ENCODE data around the gene MBTPS1. TPM values are rescaled to one million over a fixed set of nuclear protein-coding genes. Genes with fewer than 3 reads are reported as not detected.

MBTPS1 gene
- total and polyA plus RNA-seq, 4 donors = 28.9 to 108 (median 71.6) TPM

- no peak overlapping the region for H3K4me3 ChIP-seq (ENCODE audit: low read length in 2 of 2)
- H3K9me3 ChIP-seq (ENCODE audit: control insufficient read depth, low read length) = peaks cover 8% of the 10 kb centered on the region
- DNase-seq (no peak), ATAC-seq (ENCODE audit: low FRiP score) (no peak)
- no peaks in the 10 kb centered on the region for H3K4me1 ChIP-seq (ENCODE audit: control insufficient read depth in 1 of 2, insufficient read depth in 2 of 2, low read length in 2 of 2)
- WGBS, 2 donors = 63% methylated on average over 15 of the region's 15 CpGs
- no peaks in the 10 kb centered on the region for H3K36me3 ChIP-seq (ENCODE audit: control insufficient read depth in 1 of 2, insufficient read depth in 2 of 2, low read length in 1 of 2)
- H3K27me3 ChIP-seq (ENCODE audit: control insufficient read depth in 1 of 2, insufficient read depth in 2 of 2, low read length in 1 of 2) = no peaks in the 10 kb centered on the region
- no peak overlapping the region for H3K27ac ChIP-seq (ENCODE audit: low read depth in 1 of 2, low read length in 2 of 2)
- intact Hi-C loops (cut with DNase I) = no loop called here
These were observed 84.1 kb downstream of the MBTPS1 start for GRCh38 chr16:84032458-84033178.

DNA sequence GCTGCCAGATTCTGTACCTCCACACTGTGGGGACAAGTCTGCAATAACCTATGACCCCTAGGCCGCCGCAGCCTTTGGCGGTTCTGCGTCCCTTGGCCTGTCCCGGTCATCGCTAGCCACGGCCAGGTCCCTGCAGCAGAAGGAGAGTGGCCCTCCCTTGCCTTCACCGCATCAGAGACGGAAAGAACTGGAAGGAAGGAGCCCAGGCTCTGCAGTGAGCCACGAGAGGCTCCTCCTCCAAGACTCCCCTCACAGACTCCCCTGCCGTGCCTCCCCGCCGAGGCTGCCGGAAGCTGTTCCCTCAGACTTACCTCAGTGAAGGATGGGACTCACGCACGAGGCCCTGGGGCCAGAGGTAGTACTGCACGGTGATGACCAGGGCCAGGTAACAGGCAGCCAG is 85.2 kb downstream of the MBTPS1 start:
- DNase-seq (no peak), ATAC-seq (ENCODE audit: low FRiP score) (no peak)
- Histone ChIP-seq H3K4me1 (ENCODE audit: control insufficient read depth in 1 of 2, insufficient read depth in 2 of 2, low read length in 2 of 2) (no peaks in the 10 kb centered on the region), H3K27ac (ENCODE audit: low read depth in 1 of 2, low read length in 2 of 2) (no peak overlapping the region), H3K36me3 (ENCODE audit: control insufficient read depth in 1 of 2, insufficient read depth in 2 of 2, low read length in 1 of 2) (no peaks in the 10 kb centered on the region), H3K27me3 (ENCODE audit: control insufficient read depth in 1 of 2, insufficient read depth in 2 of 2, low read length in 1 of 2) (no peaks in the 10 kb centered on the region), H3K9me3 (ENCODE audit: control insufficient read depth, low read length) (peaks cover 7% of the 10 kb centered on the region), H3K4me3 (ENCODE audit: low read length in 2 of 2) (no peak overlapping the region)
- intact Hi-C loops (cut with DNase I) = no loop called here
- whole genome bisulfite sequencing, 2 donors = 80 to 84% methylated on average over 17 of the region's 17 CpGs

DNA sequence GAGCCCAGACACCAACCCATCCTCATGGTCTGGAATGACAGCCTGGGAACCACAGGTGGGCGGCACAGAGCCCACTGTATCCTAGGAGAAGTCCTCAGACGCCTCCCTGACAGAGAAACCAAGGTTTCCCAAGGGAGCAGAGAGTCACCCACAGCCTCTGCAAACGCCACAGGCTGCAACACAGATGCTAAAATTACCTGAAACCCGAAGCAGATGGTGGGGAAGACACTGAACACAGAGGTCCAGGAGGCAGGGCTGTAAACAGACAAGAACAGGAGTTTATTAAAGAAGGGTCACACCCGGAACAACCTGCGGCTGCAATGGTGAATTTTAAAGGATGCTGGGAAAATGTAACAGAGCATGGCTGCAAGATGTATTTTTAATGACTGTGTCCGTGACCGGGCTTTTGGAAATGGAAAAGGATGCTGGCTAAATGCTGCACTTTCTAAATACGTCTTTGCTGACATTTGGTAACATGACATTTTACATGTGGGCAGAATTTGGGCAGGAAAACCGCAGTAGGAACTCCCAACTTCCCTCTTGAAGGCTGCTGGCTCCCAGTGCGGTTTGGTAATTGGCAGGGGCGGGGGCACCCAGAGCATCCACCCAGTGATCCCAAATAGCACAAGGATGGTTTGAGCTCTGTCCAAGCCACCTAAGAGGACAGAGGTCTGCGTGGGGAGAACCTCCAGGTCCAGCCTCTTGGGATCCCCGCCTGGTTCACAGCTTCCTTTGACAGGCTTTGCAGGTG is 87.3 kb downstream of the MBTPS1 start:
- Histone ChIP-seq H3K27ac (ENCODE audit: low read depth in 1 of 2, low read length in 2 of 2) (no peak overlapping the region), H3K36me3 (ENCODE audit: control insufficient read depth in 1 of 2, insufficient read depth in 2 of 2, low read length in 1 of 2) (no peaks in the 10 kb centered on the region), H3K27me3 (ENCODE audit: control insufficient read depth in 1 of 2, insufficient read depth in 2 of 2, low read length in 1 of 2) (no peaks in the 10 kb centered on the region), H3K4me3 (ENCODE audit: low read length in 2 of 2) (no peak overlapping the region), H3K4me1 (ENCODE audit: control insufficient read depth in 1 of 2, insufficient read depth in 2 of 2, low read length in 2 of 2) (no peaks in the 10 kb centered on the region), H3K9me3 (ENCODE audit: control insufficient read depth, low read length) (no peaks in the 10 kb centered on the region)
- intact Hi-C loops (cut with DNase I) = no loop called here
- 74 to 79% methylated on average over 14 of the region's 14 CpGs for WGBS, 2 donors
- no peak for ATAC-seq (ENCODE audit: low FRiP score)
- no peak for DNase-seq

GRCh38 chr16:84027625-84028024 is 89.1 kb downstream of the MBTPS1 start:
- no peaks in the 10 kb centered on the region for H3K9me3 ChIP-seq (ENCODE audit: control insufficient read depth, low read length)
- WGBS, 2 donors = 71 to 73% methylated on average over 15 of the region's 15 CpGs
- no peaks in the 10 kb centered on the region for H3K36me3 ChIP-seq (ENCODE audit: control insufficient read depth in 1 of 2, insufficient read depth in 2 of 2, low read length in 1 of 2)
- H3K4me1 ChIP-seq (ENCODE audit: control insufficient read depth in 1 of 2, insufficient read depth in 2 of 2, low read length in 2 of 2) = no peaks in the 10 kb centered on the region
- no peak overlapping the region for H3K4me3 ChIP-seq (ENCODE audit: low read length in 2 of 2)
- H3K27me3 ChIP-seq (ENCODE audit: control insufficient read depth in 1 of 2, insufficient read depth in 2 of 2, low read length in 1 of 2) = no peaks in the 10 kb centered on the region
- no peak for ATAC-seq (ENCODE audit: low FRiP score)
- H3K27ac ChIP-seq (ENCODE audit: low read depth in 1 of 2, low read length in 2 of 2) = no peak overlapping the region
- no peak for DNase-seq
- intact Hi-C loops (cut with DNase I) = no loop called here

DNA sequence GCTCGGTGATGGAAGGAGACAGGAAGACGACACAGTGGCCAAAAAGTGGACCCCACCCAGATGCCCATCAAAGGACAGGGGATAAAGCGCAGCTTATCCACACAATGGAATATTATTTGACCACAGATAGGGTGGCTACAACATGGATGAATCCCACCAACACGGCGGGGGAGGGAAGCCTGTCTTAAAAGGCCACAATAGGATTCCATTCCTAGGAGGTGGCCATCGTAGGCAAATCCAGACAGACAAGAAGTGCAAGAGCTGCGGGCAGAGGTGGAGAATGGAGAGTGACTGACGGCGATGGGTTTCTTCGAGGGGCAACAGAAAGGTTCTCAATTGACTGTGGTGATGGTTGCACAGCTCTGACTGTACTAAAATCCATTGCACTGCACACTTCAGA is 90.1 kb downstream of the MBTPS1 start:
- ATAC-seq (ENCODE audit: low FRiP score) = no peak
- Histone ChIP-seq H3K9me3 (ENCODE audit: control insufficient read depth, low read length) (peaks cover 6% of the 10 kb centered on the region), H3K27ac (ENCODE audit: low read depth in 1 of 2, low read length in 2 of 2) (no peak overlapping the region), H3K36me3 (ENCODE audit: control insufficient read depth in 1 of 2, insufficient read depth in 2 of 2, low read length in 1 of 2) (no peaks in the 10 kb centered on the region), H3K27me3 (ENCODE audit: control insufficient read depth in 1 of 2, insufficient read depth in 2 of 2, low read length in 1 of 2) (no peaks in the 10 kb centered on the region), H3K4me1 (ENCODE audit: control insufficient read depth in 1 of 2, insufficient read depth in 2 of 2, low read length in 2 of 2) (no peaks in the 10 kb centered on the region), H3K4me3 (ENCODE audit: low read length in 2 of 2) (no peak overlapping the region)
- DNase-seq = no peak
- intact Hi-C loops (cut with DNase I) = no loop called here
- 88 to 91% methylated on average over 10 of the region's 10 CpGs for WGBS, 2 donors

DNA sequence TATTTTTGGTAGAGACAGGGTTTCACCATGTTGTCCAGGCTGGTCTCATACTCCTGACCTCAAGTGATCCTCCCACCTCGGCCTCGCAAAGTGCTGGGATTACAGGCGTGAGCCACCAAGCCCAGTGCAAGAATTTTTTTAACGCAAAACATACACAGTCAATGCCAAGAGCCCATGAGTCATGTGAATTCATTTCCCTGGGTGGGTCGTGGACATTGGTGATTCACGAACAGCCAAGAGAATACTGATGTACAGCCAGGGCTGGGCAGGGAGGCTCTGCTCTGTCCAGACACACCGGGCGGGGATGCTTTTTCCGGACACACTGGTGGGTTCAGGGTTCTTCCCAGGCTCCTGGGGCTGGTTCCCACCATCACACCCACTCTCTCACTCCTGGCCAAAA is 91.9 kb downstream of the MBTPS1 start:
- H3K4me1 ChIP-seq (ENCODE audit: control insufficient read depth in 1 of 2, insufficient read depth in 2 of 2, low read length in 2 of 2) = no peaks in the 10 kb centered on the region
- DNase-seq = no peak
- peaks cover 12% of the 10 kb centered on the region for H3K9me3 ChIP-seq (ENCODE audit: control insufficient read depth, low read length)
- H3K27me3 ChIP-seq (ENCODE audit: control insufficient read depth in 1 of 2, insufficient read depth in 2 of 2, low read length in 1 of 2) = no peaks in the 10 kb centered on the region
- ATAC-seq (ENCODE audit: low FRiP score) = no peak
- 34 to 40% methylated on average over 9 of the region's 9 CpGs for WGBS, 2 donors
- H3K4me3 ChIP-seq (ENCODE audit: low read length in 2 of 2) = no peak overlapping the region
- H3K27ac ChIP-seq (ENCODE audit: low read depth in 1 of 2, low read length in 2 of 2) = no peak overlapping the region
- no peaks in the 10 kb centered on the region for H3K36me3 ChIP-seq (ENCODE audit: control insufficient read depth in 1 of 2, insufficient read depth in 2 of 2, low read length in 1 of 2)
- intact Hi-C loops (cut with DNase I) = no loop called here

GRCh38 chr16:84022644-84023043 is 94.1 kb downstream of the MBTPS1 start:
- H3K27ac ChIP-seq (ENCODE audit: low read depth in 1 of 2, low read length in 2 of 2) = no peak overlapping the region
- WGBS, 2 donors = 77 to 78% methylated on average over 11 of the region's 11 CpGs
- no peaks in the 10 kb centered on the region for H3K36me3 ChIP-seq (ENCODE audit: control insufficient read depth in 1 of 2, insufficient read depth in 2 of 2, low read length in 1 of 2)
- no peaks in the 10 kb centered on the region for H3K27me3 ChIP-seq (ENCODE audit: control insufficient read depth in 1 of 2, insufficient read depth in 2 of 2, low read length in 1 of 2)
- no peaks in the 10 kb centered on the region for H3K4me1 ChIP-seq (ENCODE audit: control insufficient read depth in 1 of 2, insufficient read depth in 2 of 2, low read length in 2 of 2)
- intact Hi-C loops (cut with DNase I) = no loop called here
- peaks cover 15% of the 10 kb centered on the region for H3K9me3 ChIP-seq (ENCODE audit: control insufficient read depth, low read length)
- no peak for DNase-seq
- no peak overlapping the region for H3K4me3 ChIP-seq (ENCODE audit: low read length in 2 of 2)
- ATAC-seq (ENCODE audit: low FRiP score) = no peak

DNA sequence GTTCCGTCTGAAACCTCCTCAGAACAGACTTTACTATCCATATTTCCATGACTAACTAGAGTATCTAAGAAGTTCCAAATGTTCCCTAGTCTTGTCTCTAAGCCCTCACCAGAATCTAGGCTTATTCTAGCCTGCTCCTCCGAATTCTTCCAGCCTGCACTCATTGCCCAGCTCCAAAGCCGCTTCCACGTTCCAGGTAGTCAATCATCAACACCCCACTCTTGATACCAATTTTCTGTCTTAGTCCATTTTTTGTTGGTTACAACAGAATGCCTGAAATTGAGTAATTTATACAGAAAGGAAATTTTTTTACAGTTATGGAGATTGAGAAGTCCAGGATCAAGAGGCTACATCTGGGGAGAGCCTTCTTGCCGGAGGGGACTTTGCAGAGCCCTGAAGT is 95.3 kb downstream of the MBTPS1 start:
- ATAC-seq (ENCODE audit: low FRiP score) (no peak), DNase-seq (no peak)
- no peak overlapping the region for H3K27ac ChIP-seq (ENCODE audit: low read depth in 1 of 2, low read length in 2 of 2)
- WGBS, 2 donors = 91 to 94% methylated on average over 5 of the region's 5 CpGs
- H3K36me3 ChIP-seq (ENCODE audit: control insufficient read depth in 1 of 2, insufficient read depth in 2 of 2, low read length in 1 of 2) = no peaks in the 10 kb centered on the region
- H3K4me1 ChIP-seq (ENCODE audit: control insufficient read depth in 1 of 2, insufficient read depth in 2 of 2, low read length in 2 of 2) = no peaks in the 10 kb centered on the region
- peaks cover 16% of the 10 kb centered on the region for H3K9me3 ChIP-seq (ENCODE audit: control insufficient read depth, low read length)
- no peaks in the 10 kb centered on the region for H3K27me3 ChIP-seq (ENCODE audit: control insufficient read depth in 1 of 2, insufficient read depth in 2 of 2, low read length in 1 of 2)
- H3K4me3 ChIP-seq (ENCODE audit: low read length in 2 of 2) = no peak overlapping the region
- intact Hi-C loops (cut with DNase I) = no loop called here

DNA sequence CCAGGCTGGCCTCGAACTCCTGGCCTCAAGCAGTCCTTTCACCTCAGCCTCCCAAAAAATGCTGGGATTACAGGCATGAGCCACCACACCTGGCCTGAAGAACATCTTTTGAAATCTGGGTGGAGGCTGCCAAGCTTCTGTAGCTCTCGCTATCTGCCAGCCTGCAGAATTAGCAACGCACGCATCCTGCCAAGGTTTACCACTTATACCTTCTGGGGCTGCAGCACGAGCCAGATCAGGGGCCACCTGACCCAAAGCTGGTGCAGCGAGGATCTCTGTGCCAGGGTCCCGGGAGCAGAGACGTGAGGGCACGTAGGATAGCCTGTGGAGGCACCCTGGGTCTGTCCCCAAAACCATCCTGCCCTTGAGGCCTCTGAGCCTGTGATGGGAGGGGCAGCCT is 96.4 kb downstream of the MBTPS1 start:
- no peaks in the 10 kb centered on the region for H3K27me3 ChIP-seq (ENCODE audit: control insufficient read depth in 1 of 2, insufficient read depth in 2 of 2, low read length in 1 of 2)
- DNase-seq = no peak
- no peak overlapping the region for H3K4me3 ChIP-seq (ENCODE audit: low read length in 2 of 2)
- intact Hi-C loops (cut with DNase I) = no loop called here
- no peaks in the 10 kb centered on the region for H3K4me1 ChIP-seq (ENCODE audit: control insufficient read depth in 1 of 2, insufficient read depth in 2 of 2, low read length in 2 of 2)
- peaks cover 16% of the 10 kb centered on the region for H3K9me3 ChIP-seq (ENCODE audit: control insufficient read depth, low read length)
- no peak overlapping the region for H3K27ac ChIP-seq (ENCODE audit: low read depth in 1 of 2, low read length in 2 of 2)
- no peak for ATAC-seq (ENCODE audit: low FRiP score)
- WGBS, 2 donors = 87 to 89% methylated on average over 9 of the region's 9 CpGs
- H3K36me3 ChIP-seq (ENCODE audit: control insufficient read depth in 1 of 2, insufficient read depth in 2 of 2, low read length in 1 of 2) = no peaks in the 10 kb centered on the region
